ENCODE data around the gene BYSL. TPM values are rescaled to one million over a fixed set of nuclear protein-coding genes. Genes with fewer than 3 reads are reported as not detected.
A peak's percentile ranks its signal among the peaks of the same experiment; 100 is the strongest.

Gene BYSL
- polyA plus RNA-seq, 4 donors = 3.8 to 16.1 (median 9.4) TPM

- Histone ChIP-seq H3K4me3 (ENCODE audit: low read depth in 1 of 3, low read length in 3 of 3) (no peak overlapping the region), H3K4me1 (ENCODE audit: control insufficient read depth in 3 of 3, insufficient read depth in 2 of 3, low read depth in 1 of 3, low read length in 2 of 3) (no peaks in the 10 kb centered on the region), H3K9me3 (ENCODE audit: control insufficient read depth in 2 of 2, insufficient read depth in 1 of 2, low read depth in 1 of 2, low read length in 1 of 2) (no peaks in the 10 kb centered on the region), H3K36me3 (ENCODE audit: control insufficient read depth in 3 of 3, insufficient read depth in 2 of 3, low read depth in 1 of 3, low read length in 3 of 3) (no peaks in the 10 kb centered on the region), H3K27me3 (ENCODE audit: control insufficient read depth in 3 of 3, insufficient read depth in 3 of 3, low read length in 3 of 3) (no peaks in the 10 kb centered on the region), H3K27ac (ENCODE audit: low read depth in 1 of 3, low read length in 2 of 3) (no peak overlapping the region)
- DNase-seq (no peak), FAIRE-seq (no peak)
- 89 to 95% (median 94%) methylated on average over 1 of the region's 1 CpG for WGBS, 3 donors
Observed at GRCh38 chr6:41881506-41881905, 39.8 kb upstream of the BYSL start.

- DNase-seq (no peak), FAIRE-seq (no peak)
- no peak overlapping the region for H3K4me3 ChIP-seq (ENCODE audit: low read depth in 1 of 3, low read length in 3 of 3)
- H3K4me1 ChIP-seq (ENCODE audit: control insufficient read depth in 3 of 3, insufficient read depth in 2 of 3, low read depth in 1 of 3, low read length in 2 of 3) = no peaks in the 10 kb centered on the region
- no peaks in the 10 kb centered on the region for H3K36me3 ChIP-seq (ENCODE audit: control insufficient read depth in 3 of 3, insufficient read depth in 2 of 3, low read depth in 1 of 3, low read length in 3 of 3)
- no peaks in the 10 kb centered on the region for H3K9me3 ChIP-seq (ENCODE audit: control insufficient read depth in 2 of 2, insufficient read depth in 1 of 2, low read depth in 1 of 2, low read length in 1 of 2)
- 86 to 91% (median 89%) methylated on average over 5 of the region's 5 CpGs for WGBS, 3 donors
- no peaks in the 10 kb centered on the region for H3K27me3 ChIP-seq (ENCODE audit: control insufficient read depth in 3 of 3, insufficient read depth in 3 of 3, low read length in 3 of 3)
- no peak overlapping the region for H3K27ac ChIP-seq (ENCODE audit: low read depth in 1 of 3, low read length in 2 of 3)
Observed at GRCh38 chr6:41884957-41885356, 36.3 kb upstream of the BYSL start.

- no peaks in the 10 kb centered on the region for H3K4me1 ChIP-seq (ENCODE audit: control insufficient read depth in 3 of 3, insufficient read depth in 2 of 3, low read depth in 1 of 3, low read length in 2 of 3)
- no peak for DNase-seq
- WGBS, 3 donors = 62 to 83% (median 68%) methylated on average over 1 of the region's 1 CpG
- no peaks in the 10 kb centered on the region for H3K27me3 ChIP-seq (ENCODE audit: control insufficient read depth in 3 of 3, insufficient read depth in 3 of 3, low read length in 3 of 3)
- no peaks in the 10 kb centered on the region for H3K36me3 ChIP-seq (ENCODE audit: control insufficient read depth in 3 of 3, insufficient read depth in 2 of 3, low read depth in 1 of 3, low read length in 3 of 3)
- no peaks in the 10 kb centered on the region for H3K9me3 ChIP-seq (ENCODE audit: control insufficient read depth in 2 of 2, insufficient read depth in 1 of 2, low read depth in 1 of 2, low read length in 1 of 2)
- H3K27ac ChIP-seq (ENCODE audit: low read depth in 1 of 3, low read length in 2 of 3) = no peak overlapping the region
- no peak for FAIRE-seq
- no peak overlapping the region for H3K4me3 ChIP-seq (ENCODE audit: low read depth in 1 of 3, low read length in 3 of 3)
Observed at GRCh38 chr6:41885930-41886329, 35.4 kb upstream of the BYSL start.

GRCh38 chr6:41887331-41887751, 34.0 kb upstream of the BYSL start:
- WGBS, 3 donors = 68 to 86% (median 79%) methylated on average over 4 of the region's 4 CpGs
- no peaks in the 10 kb centered on the region for H3K9me3 ChIP-seq (ENCODE audit: control insufficient read depth in 2 of 2, insufficient read depth in 1 of 2, low read depth in 1 of 2, low read length in 1 of 2)
- no peaks in the 10 kb centered on the region for H3K36me3 ChIP-seq (ENCODE audit: control insufficient read depth in 3 of 3, insufficient read depth in 2 of 3, low read depth in 1 of 3, low read length in 3 of 3)
- H3K27me3 ChIP-seq (ENCODE audit: control insufficient read depth in 3 of 3, insufficient read depth in 3 of 3, low read length in 3 of 3) = no peaks in the 10 kb centered on the region
- no peak for FAIRE-seq
- no peaks in the 10 kb centered on the region for H3K4me1 ChIP-seq (ENCODE audit: control insufficient read depth in 3 of 3, insufficient read depth in 2 of 3, low read depth in 1 of 3, low read length in 2 of 3)
- no peak for DNase-seq
- peak overlapping the region in 1 of 3 donors; percentile 11 for H3K27ac ChIP-seq (ENCODE audit: low read depth in 1 of 3, low read length in 2 of 3)
- H3K4me3 ChIP-seq (ENCODE audit: low read depth in 1 of 3, low read length in 3 of 3) = no peak overlapping the region

GRCh38 chr6:41892921-41893564, 28.3 kb upstream of the BYSL start:
- Histone ChIP-seq H3K27ac (ENCODE audit: low read depth in 1 of 3, low read length in 2 of 3) (no peak overlapping the region), H3K4me1 (ENCODE audit: control insufficient read depth in 3 of 3, insufficient read depth in 2 of 3, low read depth in 1 of 3, low read length in 2 of 3) (peaks cover 0 to 5% (median 0%) of the 10 kb centered on the region in 3 donors), H3K4me3 (ENCODE audit: low read depth in 1 of 3, low read length in 3 of 3) (no peak overlapping the region), H3K36me3 (ENCODE audit: control insufficient read depth in 3 of 3, insufficient read depth in 2 of 3, low read depth in 1 of 3, low read length in 3 of 3) (no peaks in the 10 kb centered on the region), H3K9me3 (ENCODE audit: control insufficient read depth in 2 of 2, insufficient read depth in 1 of 2, low read depth in 1 of 2, low read length in 1 of 2) (no peaks in the 10 kb centered on the region), H3K27me3 (ENCODE audit: control insufficient read depth in 3 of 3, insufficient read depth in 3 of 3, low read length in 3 of 3) (no peaks in the 10 kb centered on the region)
- FAIRE-seq (no peak), DNase-seq (no peak)
- 72 to 82% (median 79%) methylated on average over 4 of the region's 4 CpGs for WGBS, 3 donors

- H3K4me1 ChIP-seq (ENCODE audit: control insufficient read depth in 3 of 3, insufficient read depth in 2 of 3, low read depth in 1 of 3, low read length in 2 of 3) = peaks cover 0 to 5% (median 0%) of the 10 kb centered on the region in 3 donors
- no peaks in the 10 kb centered on the region for H3K27me3 ChIP-seq (ENCODE audit: control insufficient read depth in 3 of 3, insufficient read depth in 3 of 3, low read length in 3 of 3)
- peak; percentile 11 to 38 for DNase-seq
- H3K36me3 ChIP-seq (ENCODE audit: control insufficient read depth in 3 of 3, insufficient read depth in 2 of 3, low read depth in 1 of 3, low read length in 3 of 3) = peaks cover 0 to 2% (median 1%) of the 10 kb centered on the region in 3 donors
- WGBS, 3 donors = 2% methylated on average over 44 to 56 of the region's 56 CpGs
- peak overlapping the region in 1 of 3 donors; percentile 39 for H3K27ac ChIP-seq (ENCODE audit: low read depth in 1 of 3, low read length in 2 of 3)
- H3K4me3 ChIP-seq (ENCODE audit: low read depth in 1 of 3, low read length in 3 of 3) = peak overlapping the region; percentile 69 to 86 (median 83)
- no peak for FAIRE-seq
- H3K9me3 ChIP-seq (ENCODE audit: control insufficient read depth in 2 of 2, insufficient read depth in 1 of 2, low read depth in 1 of 2, low read length in 1 of 2) = no peaks in the 10 kb centered on the region
Observed at GRCh38 chr6:41894366-41895299, 26.7 kb upstream of the BYSL start.

- Histone ChIP-seq H3K4me3 (ENCODE audit: low read depth in 1 of 3, low read length in 3 of 3) (peak within 1 kb of the TSS; percentile 69 to 86 (median 83)), H3K27me3 (ENCODE audit: control insufficient read depth in 3 of 3, insufficient read depth in 3 of 3, low read length in 3 of 3) (no peaks in the 10 kb centered on the region), H3K9me3 (ENCODE audit: control insufficient read depth in 2 of 2, insufficient read depth in 1 of 2, low read depth in 1 of 2, low read length in 1 of 2) (no peaks in the 10 kb centered on the region), H3K36me3 (ENCODE audit: control insufficient read depth in 3 of 3, insufficient read depth in 2 of 3, low read depth in 1 of 3, low read length in 3 of 3) (peaks cover 0 to 7% (median 2%) of the 10 kb centered on the region in 3 donors), H3K27ac (ENCODE audit: low read depth in 1 of 3, low read length in 2 of 3) (peak within 1 kb of the TSS; percentile 35 to 96 (median 79)), H3K4me1 (ENCODE audit: control insufficient read depth in 3 of 3, insufficient read depth in 2 of 3, low read depth in 1 of 3, low read length in 2 of 3) (peaks cover 0 to 5% (median 0%) of the 10 kb centered on the region in 3 donors)
- no peak for FAIRE-seq
- DNase-seq = peak; percentile 82 to 95
- 1 to 2% (median 1%) methylated on average over 49 to 55 of the region's 55 CpGs for WGBS, 3 donors
Observed at GRCh38 chr6:41895300-41896233, 25.7 kb upstream of the BYSL start, which contains the start of gene USP49. USP49 (minus strand) TSS chr6:41895375; CDS start chr6:41806983, 88,392 bp downstream.
